ENCODE data around the gene PGAP6.

- TF ChIP-seq YY1 (IDR thresholded peaks at IDR 0.05; ENCODE audit: insufficient read depth, insufficient read length) (no peak), ZNF274 (IDR thresholded peaks at IDR 0.05; ENCODE audit: low read depth, low read length) (no peak), SUZ12 (IDR thresholded peaks at IDR 0.05; ENCODE audit: extremely low read depth, insufficient read depth, insufficient read length) (no peak)
These were observed 9.3 kb downstream of the PGAP6 start for GRCh38 chr16:372302-372983.
